Measurements from ENCODE around the gene ARHGAP32.

Gene ARHGAP32

DNA sequence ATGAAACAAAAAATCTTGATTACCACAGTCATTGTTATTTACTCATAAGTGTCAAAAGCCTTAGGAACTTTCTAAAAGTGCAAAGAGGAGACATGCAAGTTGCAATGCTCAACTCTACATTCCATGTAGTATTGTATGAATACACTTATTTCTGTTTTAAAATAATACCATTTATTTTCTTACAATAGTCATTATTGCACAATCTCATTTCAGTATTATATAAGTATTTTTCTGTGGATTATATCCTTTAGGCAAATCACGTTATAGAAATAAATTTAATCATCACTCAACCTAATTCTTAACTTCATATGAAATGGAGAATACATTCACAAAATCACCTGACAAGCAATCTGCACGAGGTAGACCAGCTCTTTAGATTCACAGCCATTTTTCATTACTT, 98.8 kb downstream of the ARHGAP32 start:
- TF ChIP-seq, protein P1, sequence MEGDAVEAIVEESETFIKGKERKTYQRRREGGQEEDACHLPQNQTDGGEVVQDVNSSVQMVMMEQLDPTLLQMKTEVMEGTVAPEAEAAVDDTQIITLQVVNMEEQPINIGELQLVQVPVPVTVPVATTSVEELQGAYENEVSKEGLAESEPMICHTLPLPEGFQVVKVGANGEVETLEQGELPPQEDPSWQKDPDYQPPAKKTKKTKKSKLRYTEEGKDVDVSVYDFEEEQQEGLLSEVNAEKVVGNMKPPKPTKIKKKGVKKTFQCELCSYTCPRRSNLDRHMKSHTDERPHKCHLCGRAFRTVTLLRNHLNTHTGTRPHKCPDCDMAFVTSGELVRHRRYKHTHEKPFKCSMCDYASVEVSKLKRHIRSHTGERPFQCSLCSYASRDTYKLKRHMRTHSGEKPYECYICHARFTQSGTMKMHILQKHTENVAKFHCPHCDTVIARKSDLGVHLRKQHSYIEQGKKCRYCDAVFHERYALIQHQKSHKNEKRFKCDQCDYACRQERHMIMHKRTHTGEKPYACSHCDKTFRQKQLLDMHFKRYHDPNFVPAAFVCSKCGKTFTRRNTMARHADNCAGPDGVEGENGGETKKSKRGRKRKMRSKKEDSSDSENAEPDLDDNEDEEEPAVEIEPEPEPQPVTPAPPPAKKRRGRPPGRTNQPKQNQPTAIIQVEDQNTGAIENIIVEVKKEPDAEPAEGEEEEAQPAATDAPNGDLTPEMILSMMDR (IDR thresholded peaks at IDR 0.05; ENCODE audit: low read depth, low read length, missing control alignments) = no peak
- H3K4me3 ChIP-seq (replicated peaks; ENCODE audit: low read depth, low read length) = no peak overlapping the region
- DNase-seq (ENCODE audit: extremely low read depth, low read depth) = no peak

DNA sequence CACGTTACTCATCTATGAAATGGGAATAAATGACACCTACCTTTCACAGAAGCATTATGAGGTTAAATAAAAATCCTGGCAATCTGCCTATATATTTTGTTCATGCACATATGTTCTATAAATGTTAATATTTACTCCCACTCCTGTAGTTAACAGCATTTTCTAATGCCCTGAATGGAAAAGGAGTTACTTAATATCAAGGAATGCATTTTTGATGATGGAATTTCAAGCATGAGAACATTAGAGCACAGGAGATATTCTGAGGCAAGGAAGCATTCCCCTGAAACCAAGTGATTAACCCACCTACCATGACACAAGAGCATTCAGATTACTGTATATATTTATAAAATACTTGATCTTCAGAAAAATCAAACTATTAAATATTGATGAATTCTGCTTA, 102.1 kb downstream of the ARHGAP32 start:
- DNase-seq (ENCODE audit: extremely low read depth, low read depth) = no peak
- H3K4me3 ChIP-seq (replicated peaks; ENCODE audit: low read depth, low read length) = no peak overlapping the region
- TF ChIP-seq, protein P1 (IDR thresholded peaks at IDR 0.05; ENCODE audit: low read depth, low read length, missing control alignments) = no peak

DNA sequence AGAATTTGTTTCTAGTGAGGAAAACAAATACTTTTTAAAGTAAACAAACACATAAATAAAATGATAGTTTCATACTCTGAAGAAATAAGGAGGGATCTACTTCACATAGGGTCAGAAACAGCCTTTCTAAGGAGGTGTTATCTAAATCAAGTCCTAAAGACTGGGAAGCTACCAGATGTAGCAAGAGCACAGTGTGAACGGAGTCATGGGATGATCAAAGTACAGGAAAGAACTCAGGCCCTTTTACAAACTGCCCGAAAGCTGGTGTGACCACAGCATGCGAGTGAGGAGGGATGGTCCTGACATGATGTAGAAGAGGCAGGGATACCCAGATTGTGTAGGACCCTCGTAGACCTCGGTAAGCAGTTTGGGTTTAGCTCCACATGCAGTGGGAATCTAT, 102.8 kb downstream of the ARHGAP32 start:
- TF ChIP-seq, protein P1 (IDR thresholded peaks at IDR 0.05; ENCODE audit: low read depth, low read length, missing control alignments) = no peak
- H3K4me3 ChIP-seq (replicated peaks; ENCODE audit: low read depth, low read length) = no peak overlapping the region
- no peak for DNase-seq (ENCODE audit: extremely low read depth, low read depth)

DNA sequence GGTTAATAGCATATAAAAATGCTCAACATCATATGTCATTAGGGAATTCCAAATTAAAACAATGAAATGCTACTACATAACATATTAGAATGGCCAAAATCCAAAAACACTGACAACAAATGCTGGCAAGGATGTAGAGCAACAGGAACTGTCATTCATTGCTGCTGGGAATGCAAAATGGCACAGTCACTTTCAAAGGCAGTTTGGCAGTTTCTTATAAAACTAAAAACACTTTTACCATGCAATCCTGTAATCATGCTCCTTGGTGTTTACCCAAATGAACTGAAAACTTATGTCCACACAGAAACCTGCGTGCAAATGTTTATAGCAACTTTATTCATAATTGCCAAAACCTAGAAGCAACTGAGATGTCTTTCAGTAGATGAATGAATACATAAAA, 105.1 kb downstream of the ARHGAP32 start:
- TF ChIP-seq, protein P1 (IDR thresholded peaks at IDR 0.05; ENCODE audit: low read depth, low read length, missing control alignments) = no peak
- DNase-seq (ENCODE audit: extremely low read depth, low read depth) = no peak
- no peak overlapping the region for H3K4me3 ChIP-seq (replicated peaks; ENCODE audit: low read depth, low read length)

GRCh38 chr11:129077191-129077590, 114.9 kb downstream of the ARHGAP32 start:
- no peak overlapping the region for H3K4me3 ChIP-seq (replicated peaks; ENCODE audit: low read depth, low read length)
- TF ChIP-seq, protein P1 (IDR thresholded peaks at IDR 0.05; ENCODE audit: low read depth, low read length, missing control alignments) = no peak
- DNase-seq (ENCODE audit: extremely low read depth, low read depth) = no peak

DNA sequence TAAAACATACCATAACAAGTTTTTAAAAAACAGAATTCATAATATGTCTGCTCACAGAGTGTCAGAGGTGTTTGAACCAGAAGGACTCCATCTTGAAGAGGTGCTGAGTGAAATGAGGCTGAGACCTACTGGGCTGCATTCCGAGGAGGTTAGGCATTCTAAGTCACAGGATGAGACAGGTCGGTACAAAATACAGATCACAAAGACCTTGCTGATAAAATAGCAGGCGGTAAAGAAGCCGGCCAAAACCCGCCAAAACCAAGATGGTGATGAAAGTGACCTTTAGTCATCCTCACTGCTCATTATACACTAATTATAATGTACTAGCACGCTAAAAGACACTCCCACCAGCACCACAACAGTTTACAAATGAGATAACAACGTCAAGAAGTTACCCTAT, 116.4 kb downstream of the ARHGAP32 start:
- no peak for DNase-seq (ENCODE audit: extremely low read depth, low read depth)
- TF ChIP-seq, protein P1 (IDR thresholded peaks at IDR 0.05; ENCODE audit: low read depth, low read length, missing control alignments) = no peak
- H3K4me3 ChIP-seq (replicated peaks; ENCODE audit: low read depth, low read length) = no peak overlapping the region

GRCh38 chr11:129067454-129067853, 124.7 kb downstream of the ARHGAP32 start:
- H3K4me3 ChIP-seq (replicated peaks; ENCODE audit: low read depth, low read length) = no peak overlapping the region
- DNase-seq (ENCODE audit: extremely low read depth, low read depth) = no peak
- TF ChIP-seq, protein P1 (IDR thresholded peaks at IDR 0.05; ENCODE audit: low read depth, low read length, missing control alignments) = no peak
